ENCODE results near the gene KANK4.

- TF ChIP-seq, protein P1, sequence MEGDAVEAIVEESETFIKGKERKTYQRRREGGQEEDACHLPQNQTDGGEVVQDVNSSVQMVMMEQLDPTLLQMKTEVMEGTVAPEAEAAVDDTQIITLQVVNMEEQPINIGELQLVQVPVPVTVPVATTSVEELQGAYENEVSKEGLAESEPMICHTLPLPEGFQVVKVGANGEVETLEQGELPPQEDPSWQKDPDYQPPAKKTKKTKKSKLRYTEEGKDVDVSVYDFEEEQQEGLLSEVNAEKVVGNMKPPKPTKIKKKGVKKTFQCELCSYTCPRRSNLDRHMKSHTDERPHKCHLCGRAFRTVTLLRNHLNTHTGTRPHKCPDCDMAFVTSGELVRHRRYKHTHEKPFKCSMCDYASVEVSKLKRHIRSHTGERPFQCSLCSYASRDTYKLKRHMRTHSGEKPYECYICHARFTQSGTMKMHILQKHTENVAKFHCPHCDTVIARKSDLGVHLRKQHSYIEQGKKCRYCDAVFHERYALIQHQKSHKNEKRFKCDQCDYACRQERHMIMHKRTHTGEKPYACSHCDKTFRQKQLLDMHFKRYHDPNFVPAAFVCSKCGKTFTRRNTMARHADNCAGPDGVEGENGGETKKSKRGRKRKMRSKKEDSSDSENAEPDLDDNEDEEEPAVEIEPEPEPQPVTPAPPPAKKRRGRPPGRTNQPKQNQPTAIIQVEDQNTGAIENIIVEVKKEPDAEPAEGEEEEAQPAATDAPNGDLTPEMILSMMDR (IDR thresholded peaks at IDR 0.05): no peak
- TF ChIP-seq POLR2A (IDR thresholded peaks at IDR 0.05): no peak
These were observed 896 bp downstream of the KANK4 start for GRCh38 chr1:62318320-62318755.

Data from uterus (tissue), 2 donors.